Lower leg skin (tissue), 4 donors: Measurements from ENCODE around the gene HMG20B. TPM values are rescaled to one million over a fixed set of nuclear protein-coding genes. Genes with fewer than 3 reads are reported as not detected.

Experiments used
- DNase-seq, 2 donors: peaks; one replicate each; pipeline ENCODE4 v3.0.0-alpha.2; 2019; ENCODE audit warnings: low spot score in 2 of 2
- H3K4me3 ChIP-seq: fragments of 200-600 bp; sonication (generic); 2 replicates; pipeline ENCODE4 v1.5.1; 2017; ENCODE audit warnings: mild to moderate bottlenecking, low read depth; ENCODE audit not compliant: poor library complexity, severe bottlenecking
- CTCF ChIP-seq, 3 donors: fragments of 450-650 bp; IDR thresholded peaks; one replicate each; pipeline ENCODE4 v1.5.1; 2016; ENCODE audit warnings: antibody characterized with exemption in 3 of 3, mild to moderate bottlenecking in 3 of 3, moderate library complexity in 2 of 3
- POLR2A ChIP-seq, 2 donors: fragments of 450-650 bp; IDR thresholded peaks; one replicate each; pipeline ENCODE4 v1.6.1; 2016 to 2017; ENCODE audit warnings: antibody characterized with exemption in 2 of 2, mild to moderate bottlenecking in 1 of 2, moderate library complexity in 1 of 2
- WGBS, 2 donors: methylation state at CpG; one replicate each; pipeline ENCODE4 v1.1.5; 2018; 5-methylcytosine and 5-hydroxymethylcytosine counted together
- intact Hi-C: fragments of 100-400 bp; cut with DNase I; formaldehyde crosslinking; loops from one replicate; pipeline ENCODE4 v1.15.0; 2023; ENCODE audit warnings: low total_unique reads
- total RNA-seq, 4 donors: library from RNA; depleted of rRNA; stranded (reverse); fragments of >200 nt; gene quantifications; one replicate each; pipeline ENCODE4 v1.1.0, GENCODE V29; 2016

The HMG20B gene
- 100 to 1,000 TPM; 112 to 135 (median 123) TPM for total RNA-seq

DNA sequence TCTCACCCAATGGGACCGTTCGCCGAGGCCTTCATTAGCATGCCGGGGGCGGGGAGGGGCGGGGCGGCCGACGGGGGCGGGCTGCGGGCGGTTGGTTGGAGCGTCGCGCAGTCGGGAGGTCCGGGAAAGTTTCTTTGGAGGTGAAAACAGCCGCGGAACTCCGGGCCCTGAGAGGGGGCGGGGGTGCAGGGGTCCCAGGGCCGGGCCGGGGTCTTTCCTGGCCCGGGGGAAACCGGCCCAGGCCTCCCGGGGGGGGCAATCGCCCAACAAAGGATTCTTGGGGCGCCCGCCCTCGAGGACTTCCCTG, at the start of gene HMG20B:
Gene HMG20B, plus strand, starts transcription at position 90 of the 307 bp plus-strand sequence. CDS start 366 bp downstream, outside the sequence.
- no peak for TF ChIP-seq POLR2A (IDR thresholded peaks at IDR 0.05)
- no peak for TF ChIP-seq CTCF (IDR thresholded peaks at IDR 0.05)
- intact Hi-C loops: no loop called here

DNA sequence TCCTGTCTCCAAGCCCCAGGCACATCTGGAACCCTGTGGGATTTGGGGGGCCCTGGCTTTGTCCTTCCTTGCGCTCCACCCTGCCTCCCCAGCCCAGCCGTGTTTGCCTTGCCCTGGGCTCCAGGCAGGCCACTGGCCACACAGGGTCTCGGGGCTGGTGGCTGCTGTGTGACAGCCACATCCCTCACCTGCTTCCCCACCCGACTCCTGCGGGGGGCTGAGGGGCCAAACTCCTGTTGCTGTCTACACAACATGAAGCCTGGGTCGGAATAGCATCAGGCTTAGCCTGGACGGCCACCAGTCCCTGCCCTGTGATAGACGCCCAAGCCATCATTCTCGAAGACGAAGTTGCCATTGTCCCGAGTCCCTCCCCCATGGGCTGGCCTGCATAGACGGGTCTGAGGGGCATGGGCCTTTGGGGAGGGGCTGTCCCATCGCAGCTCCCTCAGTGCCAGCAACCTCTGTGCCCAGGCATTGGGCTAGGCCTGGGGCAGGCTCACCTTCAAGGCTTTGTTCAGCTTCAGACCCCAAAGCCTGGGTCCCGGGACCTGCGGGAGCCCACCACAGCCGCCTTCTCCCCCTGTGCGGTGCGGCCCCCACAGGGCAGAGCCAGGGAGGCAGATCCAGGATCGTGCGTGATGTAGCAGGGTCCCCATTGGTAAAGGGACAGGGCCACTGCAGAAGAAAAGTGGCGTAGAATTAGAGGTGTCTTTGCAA, 49.2 kb upstream of the HMG20B start:
- intact Hi-C loops: loop anchor here (10.0 kb wide), 1 partner anchor 91 kb away; no protein-coding TSS in a partner anchor
- WGBS, 2 donors: 86 to 91% methylated on average over 16 to 21 of the region's 21 CpGs
- H3K4me3 ChIP-seq: no peak overlapping the region
- no peak for TF ChIP-seq POLR2A (IDR thresholded peaks at IDR 0.05)
- TF ChIP-seq CTCF (IDR thresholded peaks at IDR 0.05): no peak
- no peak for DNase-seq

More for the DNA sequence above, at the start of gene HMG20B:
- no peak for DNase-seq
- H3K4me3 ChIP-seq: peak within 1 kb of the TSS; percentile 84
- 0% methylated on average over 2 to 13 of the region's 30 CpGs for WGBS, 2 donors

- intact Hi-C loops: loop anchor here (10.0 kb wide), 1 partner anchor 91 kb away; no protein-coding TSS in a partner anchor
- TF ChIP-seq CTCF (IDR thresholded peaks at IDR 0.05): no peak
- TF ChIP-seq POLR2A (IDR thresholded peaks at IDR 0.05): no peak
- DNase-seq: no peak
- no peak overlapping the region for H3K4me3 ChIP-seq
- WGBS, 2 donors: 91 to 92% methylated on average over 31 to 33 of the region's 33 CpGs
These were observed 48.5 kb upstream of the HMG20B start for GRCh38 chr19:3524078-3524842.

DNA sequence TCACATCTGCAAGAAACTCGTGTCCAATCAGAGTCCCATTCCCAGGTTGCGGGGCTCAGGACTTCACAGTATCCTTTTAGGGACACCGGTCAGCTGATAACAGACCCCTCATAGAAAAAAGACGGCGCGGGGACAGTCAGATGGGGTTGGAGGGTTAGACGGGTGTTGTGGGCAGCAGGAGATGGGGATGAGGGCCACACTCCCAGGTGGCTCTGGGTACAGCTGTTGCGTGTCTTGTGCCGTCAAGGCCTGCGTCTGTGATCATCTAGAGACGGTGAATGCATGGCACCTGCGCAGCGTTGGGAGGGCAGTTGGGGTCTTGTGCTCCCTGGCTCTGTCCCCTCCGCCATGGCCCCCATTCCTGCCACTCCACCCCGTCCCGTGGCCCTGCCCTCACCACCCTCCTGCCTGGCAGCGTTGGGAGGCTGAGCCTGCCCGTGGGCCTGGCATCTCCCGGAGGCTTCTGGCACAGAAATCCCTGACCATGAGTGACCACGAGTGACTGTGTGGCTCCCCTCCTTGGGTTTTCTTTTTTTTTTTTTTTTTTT, 47.8 kb upstream of the HMG20B start:
- no peak for TF ChIP-seq CTCF (IDR thresholded peaks at IDR 0.05)
- TF ChIP-seq POLR2A (IDR thresholded peaks at IDR 0.05): no peak
- no peak for DNase-seq
- no peak overlapping the region for H3K4me3 ChIP-seq
- intact Hi-C loops: loop anchor here (10.0 kb wide), 1 partner anchor 90 kb away; no protein-coding TSS in a partner anchor
- 93 to 95% methylated on average over 19 to 20 of the region's 20 CpGs for WGBS, 2 donors

DNA sequence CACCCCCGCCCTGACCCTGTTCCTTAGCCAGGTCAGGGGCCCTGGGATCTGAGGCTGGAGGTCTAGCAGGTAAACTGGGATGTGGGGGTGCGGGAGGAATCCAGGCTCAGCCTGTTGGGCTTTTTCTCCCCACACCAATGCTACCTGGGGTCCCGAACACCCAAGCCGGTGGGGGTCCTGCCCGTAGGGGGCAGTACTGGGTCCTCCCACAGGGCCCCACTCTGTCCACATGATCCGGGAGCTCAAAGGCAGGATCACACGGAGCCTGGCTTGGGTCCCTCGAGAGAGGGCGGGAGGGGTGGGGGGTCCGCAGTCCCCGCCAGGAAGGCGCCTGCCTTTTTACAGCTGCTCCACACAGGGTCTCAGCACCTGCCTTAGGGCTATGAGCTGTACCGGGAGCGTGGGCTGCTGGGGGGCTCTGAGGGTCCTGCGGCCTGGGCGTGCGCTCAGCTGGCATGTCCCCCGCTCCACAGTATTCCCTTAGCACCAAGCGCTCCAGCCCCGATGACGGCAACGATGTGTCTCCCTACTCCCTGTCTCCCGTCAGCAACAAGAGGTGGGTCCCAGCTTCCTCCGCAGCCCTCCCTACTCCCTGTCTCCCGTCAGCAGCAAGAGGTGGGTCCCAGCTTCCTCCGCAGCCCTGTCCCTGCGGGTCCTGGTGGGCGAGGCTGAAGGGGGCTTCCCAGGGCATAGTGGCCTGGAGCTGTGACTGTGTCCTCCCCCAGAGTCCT, 46.1 kb upstream of the HMG20B start:
- intact Hi-C loops: loop anchor here (10.0 kb wide), 1 partner anchor 88 kb away; no protein-coding TSS in a partner anchor
- no peak for TF ChIP-seq CTCF (IDR thresholded peaks at IDR 0.05)
- no peak overlapping the region for H3K4me3 ChIP-seq
- WGBS, 2 donors: 90 to 93% methylated on average over 24 to 27 of the region's 28 CpGs
- no peak for DNase-seq
